K562 (cell line): Measurements from ENCODE around the gene PDE6B. TPM values are rescaled to one million over a fixed set of nuclear protein-coding genes. Genes with fewer than 3 reads are reported as not detected.

Source experiments
- ARHGAP35 ChIP-seq: fragments of 450-650 bp; IDR thresholded peaks from 2 replicates; pipeline ENCODE4 v1.6.1; 2018; ENCODE audit not compliant: partially characterized antibody
- BMI1 ChIP-seq: fragments of 150-350 bp; IDR thresholded peaks from 2 replicates; pipeline ENCODE4 v1.6.1; 2014; ENCODE audit warnings: low read length
- CBFA2T3 ChIP-seq: fragments of 450-650 bp; IDR thresholded peaks from 2 replicates; pipeline ENCODE4 v1.6.1; 2017
- CXXC5 ChIP-seq: fragments of 250-450 bp; sonication (Bioruptor Pico); IDR thresholded peaks from 2 replicates; pipeline ENCODE4 v1.8.0; 2022; ENCODE audit warnings: inconsistent platforms, mild to moderate bottlenecking, moderate library complexity
- DMBX1 ChIP-seq: fragments of 250-450 bp; sonication (Bioruptor Pico); IDR thresholded peaks from 2 replicates; pipeline ENCODE4 v1.8.0; 2022; ENCODE audit warnings: inconsistent platforms, mild to moderate bottlenecking, moderate library complexity, borderline replicate concordance
- GATA2 ChIP-seq: sonication (generic); formaldehyde crosslinking; IDR thresholded peaks from 2 replicates; pipeline ENCODE4 v1.4.0; 2020; ENCODE audit warnings: mild to moderate bottlenecking, missing genetic modification reagents
- HSF4 ChIP-seq: fragments of 250-450 bp; sonication (Bioruptor Pico); IDR thresholded peaks from 2 replicates; pipeline ENCODE4 v2.1.2; 2022; ENCODE audit warnings: mild to moderate bottlenecking, moderate library complexity, borderline replicate concordance
- IFI16 ChIP-seq: fragments of 250-450 bp; sonication (Bioruptor Pico); IDR thresholded peaks from 2 replicates; pipeline ENCODE4 v2.1.2; 2022; ENCODE audit warnings: mild to moderate bottlenecking, inconsistent platforms
- NONO ChIP-seq, 2 experiments: fragments of 200-400 bp in 1 of 2; fragments of 450-650 bp in 1 of 2; formaldehyde crosslinking in 1 of 2; IDR thresholded peaks; 2 replicates each; pipeline ENCODE4 v1.6.1; 2017; ENCODE audit warnings: low read depth in 2 of 2, mild to moderate bottlenecking in 2 of 2, moderate library complexity in 2 of 2, low read length in 1 of 2
- POLR2G ChIP-seq: fragments of 200-400 bp; formaldehyde crosslinking; IDR thresholded peaks from 2 replicates; pipeline ENCODE4 v1.6.1; 2017; ENCODE audit warnings: low read depth, mild to moderate bottlenecking, antibody characterized with exemption, low read length, moderate library complexity
- RBM25 ChIP-seq: fragments of 200-400 bp; formaldehyde crosslinking; IDR thresholded peaks from 2 replicates; pipeline ENCODE4 v1.6.1; 2018; ENCODE audit warnings: low read length, low read depth, moderate library complexity; ENCODE audit not compliant: severe bottlenecking
- TAF15 ChIP-seq: fragments of 200-400 bp; formaldehyde crosslinking; IDR thresholded peaks from 2 replicates; pipeline ENCODE4 v1.6.1; 2017; ENCODE audit warnings: mild to moderate bottlenecking, low read depth, low read length, moderate library complexity
- ZBTB26 ChIP-seq: fragments of 450-650 bp; formaldehyde crosslinking; IDR thresholded peaks from 2 replicates; pipeline ENCODE4 v1.4.0; 2022; ENCODE audit warnings: missing genetic modification characterization
- ZBTB9 ChIP-seq: fragments of 450-650 bp; formaldehyde crosslinking; IDR thresholded peaks from 2 replicates; pipeline ENCODE4 v1.4.0; 2020; ENCODE audit warnings: mild to moderate bottlenecking, moderate library complexity
- ZNF253 ChIP-seq: fragments of 250-450 bp; sonication (Bioruptor Pico); conservative IDR thresholded peaks from 2 replicates; pipeline ENCODE4 v1.6.1; 2021; ENCODE audit warnings: mild to moderate bottlenecking
- polyA plus RNA-seq, 8 experiments: library from polyadenylated mRNA; depleted of rRNA in 4 of 8; stranded (reverse) in 5 of 8; unstranded in 3 of 8; fragments of >200 nt; fragmentation: Nextera tagmentation in 2 of 8; fragmentation: Illumina TruSeq in 1 of 8; extraction: Ambion mirVana in 2 of 8; extraction: Trizol in 1 of 8; gene quantifications; 2 replicates each; pipeline versions ENCODE4 v1.2.1 to v1.2.3, GENCODE V29; 2011 to 2014; ENCODE audit warnings: inconsistent platforms in 1 of 8, missing spikeins in 1 of 8
- total RNA-seq, 7 experiments: library from RNA; depleted of rRNA in 6 of 7; stranded (reverse); fragments of >200 nt in 6 of 7; fragmentation: Illumina TruSeq in 2 of 7; extraction: Trizol in 2 of 7; gene quantifications; 2 replicates each; pipeline versions ENCODE4 v1.2.1 to v1.2.3, GENCODE V29; 2011 to 2021; ENCODE audit warnings: low replicate concordance in 1 of 7
- TF ChIP-seq, protein P1 (sequence below), 2 experiments: IDR thresholded peaks in 1 of 2; conservative IDR thresholded peaks in 1 of 2; 2 replicates each; pipeline ENCODE4 v1.6.1; 2016; ENCODE audit warnings: low read depth in 2 of 2, mild to moderate bottlenecking in 1 of 2, missing compliant biosample characterization in 1 of 2, missing genetic modification characterization in 1 of 2, moderate library complexity in 1 of 2
- TF ChIP-seq, protein P2 (sequence below): fragments of 450-650 bp; IDR thresholded peaks from 2 replicates; pipeline ENCODE4 v1.6.1; 2016; ENCODE audit warnings: antibody characterized with exemption
- TF ChIP-seq, protein P3 (sequence below), 3 experiments: IDR thresholded peaks in 2 of 3; conservative IDR thresholded peaks in 1 of 3; 2 replicates each; pipeline ENCODE4 v1.5.1; 2011 to 2012; ENCODE audit warnings: low read length in 3 of 3, mild to moderate bottlenecking in 3 of 3, control low read depth in 2 of 3, improper control_type of control experiment in 1 of 3, inconsistent platforms in 1 of 3, low read depth in 1 of 3, mixed read lengths in 1 of 3, moderate library complexity in 1 of 3; ENCODE audit not compliant: insufficient read depth in 2 of 3

The PDE6B gene
- total and polyA plus RNA-seq, 9 of the 15 experiments (the other 6 are each of a cell fraction or from before 2014, with no cell fraction given): 0.04 TPM; not detected in 8

GRCh38 chr4:705278-706082, 80.1 kb downstream of the PDE6B start, which contains the start of gene PCGF3 (continued):
- TF ChIP-seq, protein P1, sequence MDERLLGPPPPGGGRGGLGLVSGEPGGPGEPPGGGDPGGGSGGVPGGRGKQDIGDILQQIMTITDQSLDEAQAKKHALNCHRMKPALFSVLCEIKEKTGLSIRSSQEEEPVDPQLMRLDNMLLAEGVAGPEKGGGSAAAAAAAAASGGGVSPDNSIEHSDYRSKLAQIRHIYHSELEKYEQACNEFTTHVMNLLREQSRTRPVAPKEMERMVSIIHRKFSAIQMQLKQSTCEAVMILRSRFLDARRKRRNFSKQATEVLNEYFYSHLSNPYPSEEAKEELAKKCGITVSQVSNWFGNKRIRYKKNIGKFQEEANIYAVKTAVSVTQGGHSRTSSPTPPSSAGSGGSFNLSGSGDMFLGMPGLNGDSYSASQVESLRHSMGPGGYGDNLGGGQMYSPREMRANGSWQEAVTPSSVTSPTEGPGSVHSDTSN (CRISPR knock-in tag; IDR thresholded peaks at IDR 0.05; ENCODE audit: low read depth): peak; percentile 39; the same call in 1 of the 2 replicates
- TF ChIP-seq, protein P1 (tag; conservative IDR thresholded peaks at IDR 0.05; ENCODE audit: low read depth): no peak
- TF ChIP-seq POLR2G (peak; percentile 75), TAF15 (no peak), CBFA2T3 (no peak), ZNF253 (no peak), ZBTB9 (CRISPR knock-in tag) (peak; percentile 75), HSF4 (CRISPR knock-in tag) (no peak), ZBTB26 (no peak; the same call in 1 of the 2 replicates), CXXC5 (peak; percentile 61), ARHGAP35 (peak; percentile 87), RBM25 (no peak), DMBX1 (CRISPR knock-in tag) (no peak), NONO (IDR thresholded peaks at IDR 0.05; ENCODE audit: low read depth in 2 of 2, low read length in 1 of 2) (0 out of 4 replicates have a peak, but pooled peaks of 1 of the 2 experiments have one; percentile 61), IFI16 (CRISPR knock-in tag) (no peak), BMI1 (no peak), GATA2 (CRISPR knock-in tag) (no peak)
- TF ChIP-seq, protein P2, sequence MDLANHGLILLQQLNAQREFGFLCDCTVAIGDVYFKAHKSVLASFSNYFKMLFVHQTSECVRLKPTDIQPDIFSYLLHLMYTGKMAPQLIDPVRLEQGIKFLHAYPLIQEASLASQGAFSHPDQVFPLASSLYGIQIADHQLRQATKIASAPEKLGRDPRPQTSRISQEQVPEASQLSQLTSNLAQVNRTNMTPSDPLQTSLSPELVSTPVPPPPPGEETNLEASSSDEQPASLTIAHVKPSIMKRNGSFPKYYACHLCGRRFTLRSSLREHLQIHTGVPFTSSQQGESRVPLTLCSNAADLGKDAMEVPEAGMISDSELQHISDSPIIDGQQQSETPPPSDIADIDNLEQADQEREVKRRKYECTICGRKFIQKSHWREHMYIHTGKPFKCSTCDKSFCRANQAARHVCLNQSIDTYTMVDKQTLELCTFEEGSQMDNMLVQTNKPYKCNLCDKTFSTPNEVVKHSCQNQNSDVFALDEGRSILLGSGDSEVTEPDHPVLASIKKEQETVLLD: peak; percentile 38; the same call in 1 of the 2 replicates
- TF ChIP-seq, protein P3, sequence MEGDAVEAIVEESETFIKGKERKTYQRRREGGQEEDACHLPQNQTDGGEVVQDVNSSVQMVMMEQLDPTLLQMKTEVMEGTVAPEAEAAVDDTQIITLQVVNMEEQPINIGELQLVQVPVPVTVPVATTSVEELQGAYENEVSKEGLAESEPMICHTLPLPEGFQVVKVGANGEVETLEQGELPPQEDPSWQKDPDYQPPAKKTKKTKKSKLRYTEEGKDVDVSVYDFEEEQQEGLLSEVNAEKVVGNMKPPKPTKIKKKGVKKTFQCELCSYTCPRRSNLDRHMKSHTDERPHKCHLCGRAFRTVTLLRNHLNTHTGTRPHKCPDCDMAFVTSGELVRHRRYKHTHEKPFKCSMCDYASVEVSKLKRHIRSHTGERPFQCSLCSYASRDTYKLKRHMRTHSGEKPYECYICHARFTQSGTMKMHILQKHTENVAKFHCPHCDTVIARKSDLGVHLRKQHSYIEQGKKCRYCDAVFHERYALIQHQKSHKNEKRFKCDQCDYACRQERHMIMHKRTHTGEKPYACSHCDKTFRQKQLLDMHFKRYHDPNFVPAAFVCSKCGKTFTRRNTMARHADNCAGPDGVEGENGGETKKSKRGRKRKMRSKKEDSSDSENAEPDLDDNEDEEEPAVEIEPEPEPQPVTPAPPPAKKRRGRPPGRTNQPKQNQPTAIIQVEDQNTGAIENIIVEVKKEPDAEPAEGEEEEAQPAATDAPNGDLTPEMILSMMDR (IDR thresholded peaks at IDR 0.05 in 2 of 3, conservative IDR thresholded peaks at IDR 0.05 in 1 of 3; ENCODE audit: insufficient read depth in 2 of 3, low read depth in 1 of 3, low read length in 3 of 3): no peak
